ENCODE data around the gene MMP25. TPM values are rescaled to one million over a fixed set of nuclear protein-coding genes. Genes with fewer than 3 reads are reported as not detected.
"Not testable (repeated sequence)": the region's sequence is repeated elsewhere in the genome, so short reads cannot be mapped to it uniquely, and the experiment has no call there.

The MMP25 gene
- total and polyA plus RNA-seq, 2 donors from 2014 or later = 0.65 to 1.7 TPM

DNA sequence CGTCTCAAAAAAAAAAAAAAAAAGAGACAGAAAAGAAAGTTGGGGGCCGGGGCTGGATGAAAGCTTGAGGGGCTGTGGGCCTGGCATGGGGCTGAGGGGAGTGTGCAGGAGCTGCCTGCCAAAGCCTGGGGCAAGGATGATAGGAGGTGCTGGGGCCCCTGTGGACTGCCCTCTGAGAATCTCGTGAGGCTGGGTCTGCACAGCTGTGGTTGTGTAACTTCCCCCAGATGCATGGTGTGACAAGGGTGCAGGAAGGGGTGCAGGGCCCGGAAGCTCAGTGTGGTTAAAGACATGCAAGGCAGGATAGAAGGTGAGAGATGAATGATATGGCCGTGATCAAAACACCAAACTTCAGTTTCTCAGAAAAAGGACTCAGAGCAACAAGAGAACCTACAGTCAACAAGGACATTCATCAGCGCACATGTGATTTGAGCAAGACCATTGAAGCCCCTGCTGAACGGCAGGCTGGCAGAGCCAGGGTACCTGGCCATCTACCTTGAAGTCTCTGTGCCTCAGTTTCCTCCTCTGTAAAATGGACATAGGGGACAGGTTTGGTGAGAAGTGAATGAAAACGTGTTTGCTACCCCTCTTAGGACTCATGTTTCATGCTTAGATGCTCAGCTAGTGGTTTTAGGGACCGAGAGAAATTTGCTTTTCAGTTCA, 28.6 kb downstream of the MMP25 start:
- H3K4me1 ChIP-seq (ENCODE audit: control insufficient read depth in 2 of 3, insufficient read depth in 2 of 3, low read depth in 1 of 3, low read length in 3 of 3) = peaks cover 0 to 6% (median 0%) of the 10 kb centered on the region in 3 donors
- FAIRE-seq (no peak), DNase-seq (peak in 1 of 5 donors; percentile 83)
- TF ChIP-seq, protein P1, sequence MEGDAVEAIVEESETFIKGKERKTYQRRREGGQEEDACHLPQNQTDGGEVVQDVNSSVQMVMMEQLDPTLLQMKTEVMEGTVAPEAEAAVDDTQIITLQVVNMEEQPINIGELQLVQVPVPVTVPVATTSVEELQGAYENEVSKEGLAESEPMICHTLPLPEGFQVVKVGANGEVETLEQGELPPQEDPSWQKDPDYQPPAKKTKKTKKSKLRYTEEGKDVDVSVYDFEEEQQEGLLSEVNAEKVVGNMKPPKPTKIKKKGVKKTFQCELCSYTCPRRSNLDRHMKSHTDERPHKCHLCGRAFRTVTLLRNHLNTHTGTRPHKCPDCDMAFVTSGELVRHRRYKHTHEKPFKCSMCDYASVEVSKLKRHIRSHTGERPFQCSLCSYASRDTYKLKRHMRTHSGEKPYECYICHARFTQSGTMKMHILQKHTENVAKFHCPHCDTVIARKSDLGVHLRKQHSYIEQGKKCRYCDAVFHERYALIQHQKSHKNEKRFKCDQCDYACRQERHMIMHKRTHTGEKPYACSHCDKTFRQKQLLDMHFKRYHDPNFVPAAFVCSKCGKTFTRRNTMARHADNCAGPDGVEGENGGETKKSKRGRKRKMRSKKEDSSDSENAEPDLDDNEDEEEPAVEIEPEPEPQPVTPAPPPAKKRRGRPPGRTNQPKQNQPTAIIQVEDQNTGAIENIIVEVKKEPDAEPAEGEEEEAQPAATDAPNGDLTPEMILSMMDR (IDR thresholded peaks at IDR 0.05; ENCODE audit: borderline replicate concordance, extremely low read depth, insufficient read depth) = no peak
- H3K9ac ChIP-seq (ENCODE audit: low read length in 3 of 3) = no peak overlapping the region
- H3K4me3 ChIP-seq (ENCODE audit: low read length in 3 of 3) = no peak overlapping the region
- no peaks in the 10 kb centered on the region for H3K9me3 ChIP-seq (ENCODE audit: control insufficient read depth in 2 of 3, insufficient read depth in 1 of 3, low read length in 3 of 3)
- intact Hi-C loops (cut with DNase I) = no loop called here
- no peaks in the 10 kb centered on the region for H3K36me3 ChIP-seq (ENCODE audit: control insufficient read depth in 2 of 3, insufficient read depth in 3 of 3, low read length in 3 of 3)
- H3K27me3 ChIP-seq (ENCODE audit: control insufficient read depth, insufficient read depth, low read length) = no peaks in the 10 kb centered on the region
- no peak overlapping the region for H3K27ac ChIP-seq (ENCODE audit: low read depth in 2 of 2, low read length in 2 of 2)

DNA sequence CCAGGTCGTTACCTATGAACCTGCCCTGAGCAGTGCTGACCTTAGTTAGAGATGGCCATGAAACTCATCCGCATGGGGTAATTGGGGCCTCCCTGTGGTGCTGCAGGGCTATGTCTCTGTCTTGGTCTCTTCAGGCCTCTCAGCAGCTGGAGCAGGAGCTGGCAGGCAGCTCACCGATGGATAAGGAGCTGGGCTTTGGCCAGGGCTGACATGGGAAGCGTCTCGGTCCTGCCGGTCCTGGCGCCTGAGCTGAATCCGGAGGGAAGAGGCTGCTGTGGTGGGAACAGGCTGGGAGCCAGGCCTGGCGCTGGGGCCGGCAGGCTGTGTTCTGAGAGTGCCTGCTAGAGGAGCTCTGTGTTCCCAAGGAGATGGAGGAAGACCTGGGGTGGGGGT, 29.2 kb downstream of the MMP25 start:
- Histone ChIP-seq H3K9me3 (ENCODE audit: control insufficient read depth in 2 of 3, insufficient read depth in 1 of 3, low read length in 3 of 3) (no peaks in the 10 kb centered on the region), H3K36me3 (ENCODE audit: control insufficient read depth in 2 of 3, insufficient read depth in 3 of 3, low read length in 3 of 3) (no peaks in the 10 kb centered on the region), H3K27me3 (ENCODE audit: control insufficient read depth, insufficient read depth, low read length) (no peaks in the 10 kb centered on the region), H3K27ac (ENCODE audit: low read depth in 2 of 2, low read length in 2 of 2) (no peak overlapping the region), H3K4me3 (ENCODE audit: low read length in 3 of 3) (no peak overlapping the region), H3K4me1 (ENCODE audit: control insufficient read depth in 2 of 3, insufficient read depth in 2 of 3, low read depth in 1 of 3, low read length in 3 of 3) (peaks cover 0 to 6% (median 0%) of the 10 kb centered on the region in 3 donors), H3K9ac (ENCODE audit: low read length in 3 of 3) (no peak overlapping the region)
- intact Hi-C loops (cut with DNase I) = no loop called here
- DNase-seq (peak in 1 of 5 donors; percentile 64), FAIRE-seq (no peak)
- TF ChIP-seq, protein P1 (IDR thresholded peaks at IDR 0.05; ENCODE audit: borderline replicate concordance, extremely low read depth, insufficient read depth) = no peak

DNA sequence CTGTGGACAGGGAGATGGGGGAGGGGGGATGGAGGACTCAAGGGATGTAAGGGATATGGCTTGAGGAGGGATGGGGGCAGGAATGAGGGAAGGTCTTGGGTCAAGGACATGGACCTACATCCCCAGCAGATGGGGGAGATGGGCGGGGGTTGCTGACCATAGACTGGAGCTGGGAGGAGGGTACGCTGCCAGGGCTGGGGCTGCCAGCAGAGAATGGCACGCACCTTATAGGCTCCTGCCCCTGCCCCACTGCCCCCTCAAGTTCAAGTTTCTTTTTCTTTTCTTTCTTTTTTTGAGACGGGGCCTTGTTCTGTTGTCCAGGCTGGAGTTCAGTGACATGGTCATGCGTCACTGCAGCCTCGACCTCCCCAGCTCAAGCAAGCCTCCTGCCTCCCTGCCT, 29.6 kb downstream of the MMP25 start:
- H3K4me1 ChIP-seq (ENCODE audit: control insufficient read depth in 2 of 3, insufficient read depth in 2 of 3, low read depth in 1 of 3, low read length in 3 of 3); H3K27me3 ChIP-seq (ENCODE audit: control insufficient read depth, insufficient read depth, low read length); H3K4me3 ChIP-seq (ENCODE audit: low read length in 3 of 3); H3K27ac ChIP-seq (ENCODE audit: low read depth in 2 of 2, low read length in 2 of 2); intact Hi-C loops (cut with DNase I); H3K9ac ChIP-seq (ENCODE audit: low read length in 3 of 3); FAIRE-seq; H3K9me3 ChIP-seq (ENCODE audit: control insufficient read depth in 2 of 3, insufficient read depth in 1 of 3, low read length in 3 of 3); H3K36me3 ChIP-seq (ENCODE audit: control insufficient read depth in 2 of 3, insufficient read depth in 3 of 3, low read length in 3 of 3): not testable (repeated sequence)
- peak in 1 of 5 donors; percentile 52 for DNase-seq

DNA sequence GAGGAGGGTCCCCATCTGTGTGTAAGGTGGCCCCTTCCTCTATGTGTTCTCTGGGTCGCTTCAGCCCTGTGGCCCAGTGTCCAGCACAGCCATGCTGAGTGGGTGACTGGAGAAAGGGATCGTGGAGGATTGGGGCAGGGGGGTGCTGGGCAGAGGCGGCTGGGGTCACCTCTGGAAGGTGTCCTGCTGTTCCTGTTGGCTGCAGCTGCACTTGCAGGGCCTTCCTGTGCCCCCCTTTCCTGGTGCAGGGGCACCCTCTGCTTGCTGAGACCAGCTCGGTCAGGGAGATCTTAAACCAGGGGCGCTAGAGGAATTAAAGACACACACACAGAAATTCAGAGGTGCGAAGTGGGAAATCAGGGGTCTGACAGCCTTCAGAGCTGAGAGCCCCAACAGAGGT, 30.2 kb downstream of the MMP25 start:
- Histone ChIP-seq H3K27me3 (ENCODE audit: control insufficient read depth, insufficient read depth, low read length) (no peaks in the 10 kb centered on the region), H3K27ac (ENCODE audit: low read depth in 2 of 2, low read length in 2 of 2) (no peak overlapping the region)
- FAIRE-seq = no peak

More for the DNA sequence above, 30.2 kb downstream of the MMP25 start:
- intact Hi-C loops (cut with DNase I) = no loop called here
- no peaks in the 10 kb centered on the region for H3K36me3 ChIP-seq (ENCODE audit: control insufficient read depth in 2 of 3, insufficient read depth in 3 of 3, low read length in 3 of 3)
- H3K4me1 ChIP-seq (ENCODE audit: control insufficient read depth in 2 of 3, insufficient read depth in 2 of 3, low read depth in 1 of 3, low read length in 3 of 3) = peaks cover 0 to 6% (median 0%) of the 10 kb centered on the region in 3 donors
- TF ChIP-seq, protein P1 (IDR thresholded peaks at IDR 0.05; ENCODE audit: borderline replicate concordance, extremely low read depth, insufficient read depth) = no peak
- no peak overlapping the region for H3K4me3 ChIP-seq (ENCODE audit: low read length in 3 of 3)
- no peaks in the 10 kb centered on the region for H3K9me3 ChIP-seq (ENCODE audit: control insufficient read depth in 2 of 3, insufficient read depth in 1 of 3, low read length in 3 of 3)
- peak in 1 of 5 donors; percentile 48 for DNase-seq
- H3K9ac ChIP-seq (ENCODE audit: low read length in 3 of 3) = no peak overlapping the region
